HG02763 (cell line): ENCODE data around the gene ACOX2.

Experiments
- ATAC-seq: cut with Tn5 transposase; IDR thresholded peaks from one replicate; pipeline ENCODE4 v1.9.1; 2021; ENCODE audit warnings: mild to moderate bottlenecking, moderate library complexity; ENCODE audit not compliant: unreplicated experiment

The ACOX2 gene

GRCh38 chr3:58474967-58475578, 61.9 kb downstream of the ACOX2 start:
- ATAC-seq, result no peak

DNA sequence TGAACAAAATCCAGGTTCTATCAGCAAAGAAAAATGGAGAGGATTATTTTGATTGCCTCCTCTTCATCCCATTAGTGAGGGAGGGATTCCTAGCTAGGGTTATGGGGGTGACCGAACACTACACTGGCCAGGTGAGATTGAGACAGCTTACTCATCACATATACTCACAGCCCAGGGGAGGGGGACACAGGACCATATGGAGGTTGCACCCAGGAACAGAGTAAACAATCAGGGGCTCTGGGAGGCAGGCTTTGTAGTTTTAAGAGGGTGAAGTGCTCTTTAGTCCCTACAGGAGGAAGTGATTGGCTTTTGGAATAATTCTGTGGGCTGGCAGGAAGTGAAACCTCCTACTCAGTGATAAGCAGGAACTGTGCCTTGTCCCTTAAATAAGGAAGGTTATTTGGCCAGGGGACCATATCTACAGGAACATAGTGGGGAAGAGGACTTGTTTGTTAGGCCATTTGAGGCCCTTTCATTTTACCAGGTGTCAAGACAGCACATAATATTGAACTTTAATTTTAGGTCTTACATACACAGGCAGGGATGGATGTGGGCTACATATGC, 62.6 kb downstream of the ACOX2 start:
- no peak for ATAC-seq

- no peak for ATAC-seq
Measured at GRCh38 chr3:58473275-58473674, 63.7 kb downstream of the ACOX2 start.

- no peak for ATAC-seq
Measured at GRCh38 chr3:58471025-58471887, 65.7 kb downstream of the ACOX2 start.

- no peak for ATAC-seq
Measured at GRCh38 chr3:58470363-58471024, 66.5 kb downstream of the ACOX2 start.

DNA sequence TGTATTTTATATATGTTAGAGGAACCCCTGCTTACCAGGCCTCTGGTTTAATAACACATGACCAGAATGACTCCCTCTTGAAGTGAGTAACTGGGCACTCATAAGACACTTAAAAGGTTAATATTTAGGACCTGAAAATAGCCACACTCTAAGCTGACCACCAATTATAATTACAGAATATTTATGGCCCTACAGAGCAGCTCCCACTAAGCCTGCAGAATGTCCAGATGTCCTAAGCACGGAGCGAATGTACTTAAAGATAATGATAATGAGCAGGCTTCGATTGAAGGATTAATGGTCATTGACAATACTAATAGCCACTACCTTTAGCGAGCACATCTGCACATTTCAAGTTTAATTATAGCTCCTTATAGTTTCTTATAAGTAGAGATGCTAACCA, 67.9 kb downstream of the ACOX2 start:
- ATAC-seq, result no peak

DNA sequence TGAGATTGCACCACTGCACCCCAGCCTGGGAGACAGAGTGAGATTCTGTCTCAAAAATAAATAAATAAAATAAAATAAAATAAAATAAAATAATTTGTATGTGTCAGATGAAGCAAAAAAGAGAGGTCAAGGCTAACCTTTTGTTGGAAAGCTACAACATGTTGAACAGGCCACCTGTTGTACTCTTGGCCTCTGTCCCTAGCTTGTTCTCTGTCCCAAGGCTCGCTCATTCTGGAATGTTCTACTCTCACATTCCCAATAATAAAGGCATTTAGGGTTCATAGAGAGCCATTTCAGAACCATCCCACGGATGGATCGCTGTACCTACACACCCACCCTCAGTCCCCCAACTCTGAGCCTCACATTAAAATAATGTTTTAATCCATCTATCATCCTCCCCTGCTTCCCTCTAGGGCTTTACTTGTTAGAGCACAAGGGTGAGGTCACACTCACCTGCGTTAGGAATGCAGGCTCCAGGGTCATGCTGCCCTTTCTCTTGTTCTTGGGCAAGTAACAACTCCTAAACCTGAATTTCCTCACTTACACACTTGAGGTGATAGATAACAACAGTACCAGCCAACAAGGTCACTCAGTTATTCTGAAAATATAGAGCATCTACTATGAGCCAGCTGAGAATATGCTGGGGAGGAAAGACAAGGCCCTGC, 70.0 kb downstream of the ACOX2 start:
- ATAC-seq, result no peak

GRCh38 chr3:58464866-58465265, 72.1 kb downstream of the ACOX2 start:
- ATAC-seq, result no peak

- ATAC-seq, result no peak
Measured at GRCh38 chr3:58463942-58464271, 73.1 kb downstream of the ACOX2 start.

DNA sequence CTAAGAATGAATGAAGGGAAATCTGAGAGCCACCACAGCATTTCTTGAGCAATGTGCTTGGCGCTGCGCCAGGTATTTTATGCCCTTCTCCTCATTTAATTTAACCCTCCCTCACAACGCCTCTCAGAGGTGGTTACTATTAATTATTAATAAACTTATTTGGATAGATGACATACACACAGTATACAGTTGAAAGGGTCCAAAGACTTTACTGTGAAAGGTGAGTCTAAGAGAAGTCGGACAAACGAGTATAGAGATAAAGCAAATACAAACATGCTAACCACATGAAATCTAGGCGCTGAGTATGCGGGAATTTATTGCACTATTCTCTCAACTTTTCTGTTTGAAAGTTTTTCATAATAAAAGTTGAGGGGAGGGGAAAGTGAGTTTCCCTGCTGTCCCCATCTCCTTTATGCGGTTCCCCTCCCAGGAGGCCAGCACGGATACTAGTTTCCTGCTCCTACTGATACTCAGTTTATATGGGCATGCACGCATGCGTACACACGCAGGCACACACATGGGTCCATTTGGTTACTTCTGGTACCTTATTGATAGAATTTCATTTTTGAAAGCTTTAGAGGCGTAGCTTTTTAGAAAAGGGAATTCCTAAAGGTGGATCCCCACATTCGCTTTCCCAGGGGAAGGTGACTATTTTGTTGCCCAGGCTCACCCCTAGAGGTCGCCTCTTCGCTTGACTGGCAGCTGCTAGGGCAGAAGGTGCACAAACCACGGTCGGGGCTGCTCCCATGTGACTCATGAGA, 73.6 kb downstream of the ACOX2 start:
- peak; percentile 87 for ATAC-seq

GRCh38 chr3:58462829-58463180, 74.2 kb downstream of the ACOX2 start:
- no peak for ATAC-seq

DNA sequence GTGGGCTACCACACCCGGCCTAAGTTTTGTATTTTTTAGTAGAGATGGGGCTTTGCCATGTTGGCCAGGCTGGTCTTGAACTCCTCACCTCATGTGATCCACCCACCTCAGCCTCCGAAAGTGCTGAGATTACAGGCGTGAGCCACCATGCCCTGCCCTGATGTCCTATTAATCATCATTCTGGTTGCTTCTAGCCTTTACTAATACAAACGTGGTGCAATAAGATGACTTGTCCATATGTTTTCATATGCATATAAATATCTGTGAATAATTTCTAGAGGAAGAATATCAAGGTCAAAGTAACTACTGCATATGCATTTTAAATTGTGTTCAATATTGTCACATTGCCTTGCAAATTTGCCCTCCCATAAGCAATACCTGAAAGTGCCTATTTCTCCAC, 77.8 kb downstream of the ACOX2 start:
- no peak for ATAC-seq
